Activated T-cell treated with anti-CD3 and anti-CD28 coated beads, Interleukin-2, amount 50 U/mL, for 24 hours (primary cell): ENCODE measurements around the gene KIF23.

ENCODE experiments used
- DNase-seq: peaks from one replicate; pipeline ENCODE4 v3.0.0-alpha.2; 2020
- H3K27ac Mint-ChIP-seq: 2 replicates; pipeline ENCODE4 v1.8.0; 2020; ENCODE audit warnings: mild to moderate bottlenecking, mixed read lengths
- H3K27me3 Mint-ChIP-seq: 2 replicates; pipeline ENCODE4 v1.8.0; 2020; ENCODE audit warnings: mixed read lengths
- H3K36me3 Mint-ChIP-seq: 2 replicates; pipeline ENCODE4 v1.8.0; 2020; ENCODE audit warnings: low read depth, mixed read lengths
- H3K4me1 Mint-ChIP-seq: 2 replicates; pipeline ENCODE4 v1.8.0; 2020; ENCODE audit warnings: low read depth, mixed read lengths
- H3K4me3 Mint-ChIP-seq: 2 replicates; pipeline ENCODE4 v1.8.0; 2020; ENCODE audit warnings: mild to moderate bottlenecking, moderate library complexity, mixed read lengths
- H3K9me3 Mint-ChIP-seq: 2 replicates; pipeline ENCODE4 v1.8.0; 2020; ENCODE audit warnings: mixed read lengths

Gene KIF23

DNA sequence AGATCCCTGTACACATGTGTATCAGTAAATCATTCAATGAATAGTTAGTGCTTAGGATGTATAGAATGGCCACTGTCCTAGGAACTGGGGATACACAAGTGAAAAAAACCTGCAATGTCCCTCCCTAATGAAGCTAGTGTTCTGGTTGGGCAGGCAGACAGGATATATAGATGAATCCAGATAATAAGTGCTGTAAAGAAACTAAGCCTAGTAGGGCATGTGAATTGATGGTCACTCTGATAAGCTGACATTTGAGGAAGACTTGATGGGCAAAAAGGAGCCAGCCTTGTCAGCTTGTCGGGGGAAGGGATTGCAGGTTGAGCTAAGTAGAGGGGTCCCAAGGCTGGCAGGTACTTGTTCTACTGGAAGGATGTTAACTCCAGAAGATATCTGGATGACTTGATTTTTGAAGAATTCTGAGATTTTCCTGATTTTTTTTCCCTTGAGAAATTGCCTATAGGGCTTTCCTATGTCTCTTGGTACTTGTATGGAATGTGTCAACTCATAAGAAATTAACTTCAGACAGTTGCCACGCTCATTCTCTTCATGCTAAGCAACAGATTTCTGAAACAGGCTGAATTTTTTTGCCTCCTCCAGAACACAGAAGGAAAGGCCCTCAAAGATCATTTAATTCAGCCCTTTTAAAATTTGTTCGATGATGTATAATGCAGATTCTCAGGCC lies 6.3 kb upstream of the KIF23 start:
- H3K9me3 Mint-ChIP-seq = no peaks in the 10 kb centered on the region
- DNase-seq = no peak
- H3K4me3 Mint-ChIP-seq = no peak overlapping the region
- no peaks in the 10 kb centered on the region for H3K36me3 Mint-ChIP-seq
- peaks cover 1% of the 10 kb centered on the region for H3K4me1 Mint-ChIP-seq
- no peak overlapping the region for H3K27ac Mint-ChIP-seq
- H3K27me3 Mint-ChIP-seq = peaks cover 24% of the 10 kb centered on the region

DNA sequence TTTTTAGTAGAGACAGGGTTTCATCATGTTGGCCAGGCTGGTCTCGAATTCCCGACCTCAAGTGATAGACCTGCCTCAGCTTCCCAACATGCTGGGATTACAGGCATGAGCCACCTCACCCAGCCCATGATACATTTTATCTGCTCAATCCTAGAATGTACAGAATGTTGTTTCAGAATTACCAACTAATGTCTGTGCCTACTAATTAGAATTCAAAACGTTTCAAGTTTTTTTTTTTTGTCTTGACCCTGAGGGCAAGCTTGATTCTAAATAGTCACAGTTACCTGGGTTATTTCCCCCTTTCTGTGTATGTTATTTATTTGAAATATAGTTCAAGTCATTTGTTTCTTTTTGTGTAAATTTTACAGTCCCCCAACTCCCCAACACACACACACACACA lies 5.3 kb upstream of the KIF23 start:
- no peaks in the 10 kb centered on the region for H3K9me3 Mint-ChIP-seq

DNA sequence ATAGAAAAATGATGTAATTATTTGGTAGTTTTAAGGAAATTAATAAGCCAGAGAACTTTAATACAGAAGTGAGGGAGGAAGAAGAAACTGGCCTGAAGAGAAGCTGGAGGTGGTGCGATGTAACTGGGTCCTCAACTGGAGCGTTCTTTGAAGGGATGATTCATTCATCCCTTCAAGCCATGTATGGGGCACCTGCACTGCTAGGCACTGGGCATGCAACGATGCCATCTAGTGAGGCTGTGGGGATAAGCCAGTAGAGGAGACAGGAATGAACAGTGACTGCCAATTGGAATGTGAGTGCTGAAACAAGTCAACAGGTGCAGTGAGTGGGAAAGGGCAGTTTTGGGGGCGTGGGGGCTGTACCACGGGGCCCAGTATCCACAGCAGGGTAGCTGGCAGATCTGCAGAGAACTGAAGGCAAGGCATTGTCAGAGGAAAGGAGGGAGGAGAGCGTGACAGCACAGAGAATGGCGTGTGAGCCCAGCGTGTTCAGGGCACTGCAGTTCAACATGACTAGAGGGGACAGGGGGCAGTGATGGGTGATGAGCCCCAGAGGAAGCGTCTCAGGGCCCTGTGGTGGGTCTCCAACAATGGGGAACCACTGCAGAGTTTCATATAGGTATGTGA lies 3.8 kb upstream of the KIF23 start:
- peaks cover 21% of the 10 kb centered on the region for H3K27me3 Mint-ChIP-seq
- H3K4me3 Mint-ChIP-seq = no peak overlapping the region
- H3K36me3 Mint-ChIP-seq = peaks cover 7% of the 10 kb centered on the region
- no peak overlapping the region for H3K27ac Mint-ChIP-seq
- H3K9me3 Mint-ChIP-seq = no peaks in the 10 kb centered on the region
- DNase-seq = no peak
- peaks cover 13% of the 10 kb centered on the region for H3K4me1 Mint-ChIP-seq

More for the DNA sequence above, 5.3 kb upstream of the KIF23 start:
- Mint-ChIP-seq H3K4me1 (peaks cover 6% of the 10 kb centered on the region), H3K4me3 (no peak overlapping the region), H3K36me3 (no peaks in the 10 kb centered on the region), H3K27me3 (peaks cover 21% of the 10 kb centered on the region), H3K27ac (no peak overlapping the region)
- no peak for DNase-seq

- Mint-ChIP-seq H3K4me3 (no peak overlapping the region), H3K9me3 (no peaks in the 10 kb centered on the region), H3K27ac (no peak overlapping the region), H3K4me1 (peaks cover 15% of the 10 kb centered on the region), H3K36me3 (peaks cover 16% of the 10 kb centered on the region), H3K27me3 (peaks cover 24% of the 10 kb centered on the region)
- DNase-seq = no peak
These were observed 1.9 kb upstream of the KIF23 start for GRCh38 chr15:69412274-69412673.

- Mint-ChIP-seq H3K36me3 (peaks cover 20% of the 10 kb centered on the region), H3K27ac (no peak overlapping the region), H3K27me3 (peaks cover 26% of the 10 kb centered on the region), H3K4me3 (no peak overlapping the region), H3K4me1 (peaks cover 17% of the 10 kb centered on the region), H3K9me3 (no peaks in the 10 kb centered on the region)
- no peak for DNase-seq
These were observed 1.4 kb upstream of the KIF23 start for GRCh38 chr15:69412701-69413100.

GRCh38 chr15:69414701-69415167 lies 585 bp downstream of the KIF23 start:
- Mint-ChIP-seq H3K36me3 (peaks cover 38% of the 10 kb centered on the region), H3K4me3 (peak overlapping the region; percentile 84), H3K27ac (peak overlapping the region; percentile 70), H3K9me3 (no peaks in the 10 kb centered on the region), H3K27me3 (peaks cover 15% of the 10 kb centered on the region), H3K4me1 (peaks cover 16% of the 10 kb centered on the region)
- peak; percentile 47 for DNase-seq

DNA sequence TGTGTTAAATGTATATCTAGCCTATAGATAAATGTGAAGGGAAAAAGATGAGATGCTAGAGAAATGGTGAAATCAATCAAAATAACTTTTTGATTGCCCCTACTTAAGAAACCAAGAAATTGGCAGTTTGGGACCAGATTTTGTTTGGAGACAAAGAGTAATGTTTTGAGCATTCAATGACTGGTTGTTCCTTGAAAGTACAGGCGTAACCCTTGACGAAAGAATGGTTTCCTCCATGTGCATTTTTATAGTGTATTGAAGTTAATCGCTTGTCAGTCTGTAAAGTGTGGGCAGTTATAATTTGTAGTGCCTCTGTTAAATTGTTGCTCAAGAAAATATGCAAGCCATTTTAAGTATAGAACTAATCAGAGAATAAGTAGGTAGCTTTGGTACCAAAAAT lies 1.2 kb downstream of the KIF23 start:
- Mint-ChIP-seq H3K9me3 (no peaks in the 10 kb centered on the region), H3K4me1 (peaks cover 15% of the 10 kb centered on the region), H3K27me3 (peaks cover 15% of the 10 kb centered on the region), H3K27ac (no peak overlapping the region), H3K36me3 (peaks cover 41% of the 10 kb centered on the region), H3K4me3 (peak overlapping the region; percentile 84)
- no peak for DNase-seq

- H3K27me3 Mint-ChIP-seq = peaks cover 15% of the 10 kb centered on the region
- no peak overlapping the region for H3K27ac Mint-ChIP-seq
- no peaks in the 10 kb centered on the region for H3K9me3 Mint-ChIP-seq
- peaks cover 15% of the 10 kb centered on the region for H3K4me1 Mint-ChIP-seq
- H3K4me3 Mint-ChIP-seq = no peak overlapping the region
- peaks cover 60% of the 10 kb centered on the region for H3K36me3 Mint-ChIP-seq
- DNase-seq = no peak
These were observed 3.4 kb downstream of the KIF23 start for GRCh38 chr15:69417581-69417980.

- Mint-ChIP-seq H3K27me3 (peaks cover 6% of the 10 kb centered on the region), H3K9me3 (no peaks in the 10 kb centered on the region), H3K27ac (no peak overlapping the region), H3K4me1 (peaks cover 2% of the 10 kb centered on the region), H3K36me3 (peaks cover 80% of the 10 kb centered on the region), H3K4me3 (no peak overlapping the region)
- no peak for DNase-seq
These were observed 7.3 kb downstream of the KIF23 start for GRCh38 chr15:69421498-69421897.

- DNase-seq = no peak
- H3K9me3 Mint-ChIP-seq = no peaks in the 10 kb centered on the region
- H3K4me3 Mint-ChIP-seq = no peak overlapping the region
- H3K36me3 Mint-ChIP-seq = peaks cover 82% of the 10 kb centered on the region
- peaks cover 2% of the 10 kb centered on the region for H3K4me1 Mint-ChIP-seq
- H3K27me3 Mint-ChIP-seq = peaks cover 2% of the 10 kb centered on the region
- no peak overlapping the region for H3K27ac Mint-ChIP-seq
These were observed 8.3 kb downstream of the KIF23 start for GRCh38 chr15:69422336-69422895.

DNA sequence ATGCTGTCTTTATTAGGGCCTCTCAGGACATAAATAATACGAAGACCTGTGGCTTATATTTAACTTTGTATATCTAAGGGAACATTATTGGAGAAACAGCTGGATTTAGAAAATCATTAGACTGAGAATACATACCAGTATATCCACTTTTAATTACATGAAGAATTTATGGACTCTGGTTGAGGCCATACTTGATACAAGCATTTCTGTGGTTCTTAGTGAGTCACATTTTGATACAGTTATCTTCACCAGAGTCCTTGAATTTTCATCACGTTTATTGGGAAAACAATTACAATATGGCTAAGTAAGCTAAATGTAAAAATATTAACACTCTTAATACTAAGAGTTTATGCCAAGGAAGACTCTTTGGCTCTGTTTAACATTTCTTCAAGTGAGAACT lies 9.9 kb downstream of the KIF23 start:
- DNase-seq = no peak
- no peaks in the 10 kb centered on the region for H3K27me3 Mint-ChIP-seq
- peaks cover 81% of the 10 kb centered on the region for H3K36me3 Mint-ChIP-seq
- H3K9me3 Mint-ChIP-seq = no peaks in the 10 kb centered on the region
- H3K27ac Mint-ChIP-seq = no peak overlapping the region
- H3K4me3 Mint-ChIP-seq = no peak overlapping the region
- no peaks in the 10 kb centered on the region for H3K4me1 Mint-ChIP-seq

- Mint-ChIP-seq H3K4me3 (no peak overlapping the region), H3K27ac (no peak overlapping the region), H3K9me3 (no peaks in the 10 kb centered on the region), H3K27me3 (no peaks in the 10 kb centered on the region), H3K36me3 (peaks cover 81% of the 10 kb centered on the region), H3K4me1 (no peaks in the 10 kb centered on the region)
- no peak for DNase-seq
These were observed 10.7 kb downstream of the KIF23 start for GRCh38 chr15:69424748-69425413.

DNA sequence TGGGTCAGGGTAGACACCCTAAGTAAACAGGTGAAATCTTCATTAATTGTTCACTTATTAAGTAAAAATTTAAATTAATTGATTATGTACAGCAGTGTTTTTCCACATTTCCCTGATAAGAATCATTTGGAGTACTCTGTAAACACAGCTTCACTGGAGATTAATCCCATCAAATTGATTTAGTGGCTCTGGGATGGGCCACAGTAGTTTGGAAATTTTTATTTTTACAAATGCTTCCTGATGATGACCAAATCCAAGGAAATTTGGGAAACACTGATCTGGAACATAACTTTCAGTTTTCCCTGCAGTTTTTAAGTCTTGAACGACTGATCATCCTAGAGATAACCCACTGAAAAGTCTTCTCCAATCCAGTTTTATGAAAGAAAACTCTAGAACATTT lies 19.7 kb downstream of the KIF23 start:
- Mint-ChIP-seq H3K4me3 (no peak overlapping the region), H3K9me3 (no peaks in the 10 kb centered on the region), H3K36me3 (peaks cover 75% of the 10 kb centered on the region), H3K4me1 (no peaks in the 10 kb centered on the region), H3K27me3 (no peaks in the 10 kb centered on the region), H3K27ac (no peak overlapping the region)
- no peak for DNase-seq

DNA sequence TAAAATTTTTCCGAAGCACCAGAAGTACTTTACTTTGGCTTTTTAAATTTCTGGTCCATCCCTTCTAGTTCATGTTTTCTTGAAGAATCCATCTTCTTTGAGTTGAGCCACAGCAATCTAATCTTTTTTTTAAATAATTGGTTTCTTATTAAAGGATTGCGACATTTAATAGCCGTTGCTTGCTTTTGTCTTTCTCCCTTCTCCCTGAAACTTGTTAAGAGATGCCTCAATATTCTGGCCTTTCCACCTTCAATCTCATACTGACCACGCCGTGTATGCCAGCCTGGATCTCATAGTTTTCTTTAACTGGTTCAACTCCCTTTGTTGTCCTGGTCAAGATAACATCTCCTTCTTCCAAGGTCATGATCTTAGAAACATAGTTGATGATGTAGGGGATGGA lies 20.1 kb downstream of the KIF23 start:
- Mint-ChIP-seq H3K4me3 (no peak overlapping the region), H3K27me3 (no peaks in the 10 kb centered on the region), H3K4me1 (no peaks in the 10 kb centered on the region), H3K27ac (no peak overlapping the region), H3K9me3 (no peaks in the 10 kb centered on the region), H3K36me3 (peaks cover 75% of the 10 kb centered on the region)
- no peak for DNase-seq

- Mint-ChIP-seq H3K27me3 (no peaks in the 10 kb centered on the region), H3K36me3 (peaks cover 75% of the 10 kb centered on the region), H3K9me3 (no peaks in the 10 kb centered on the region), H3K4me1 (no peaks in the 10 kb centered on the region), H3K4me3 (no peak overlapping the region), H3K27ac (no peak overlapping the region)
- no peak for DNase-seq
These were observed 20.5 kb downstream of the KIF23 start for GRCh38 chr15:69434679-69435078.
